HepG2 (cell line): ENCODE results near the gene ZNF581. TPM values are rescaled to one million over a fixed set of nuclear protein-coding genes. Genes with fewer than 3 reads are reported as not detected.

Experiments used
- ATAC-seq: fragments of 200-7000 bp; cut with Tn5 transposase; 3 replicates; pipeline ENCODE4 v1.9.1; 2020; ENCODE audit warnings: mild to moderate bottlenecking, moderate library complexity
- BruUV-seq: library from RNA; stranded (reverse); fragments of 400-500 nt; replicated peaks from 2 replicates; lab custom pipeline; 2021; lab: Mats Ljungman, UMichigan
- CTCF ChIA-PET: fragments of 300-600 bp; formaldehyde crosslinking; extraction: SDS; loops from one replicate; lab custom pipeline; 2021; ENCODE audit warnings: low total read pairs, inconsistent platforms, low intra/inter-chr PET ratio; lab: Yijun Ruan, JAX
- POLR2A ChIA-PET: fragments of 350-600 bp; sonication (Branson Sonifier 250); formaldehyde crosslinking; loops from one replicate; lab custom pipeline; 2020; ENCODE audit warnings: antibody characterized with exemption, inconsistent platforms; lab: Yijun Ruan, JAX
- DNase-seq: peaks from one replicate; pipeline ENCODE4 v3.0.0-alpha.2; 2015; ENCODE audit warnings: low spot score
- FAIRE-seq: peaks from 3 replicates; lab custom pipeline; 2011; peaks lifted over from hg19 to GRCh38; lab: Jason Lieb, UNC
- H2AFZ ChIP-seq: one replicate; pipeline ENCODE4 v1.6.1; 2011; ENCODE audit warnings: low read length, inconsistent platforms
- H3K27ac ChIP-seq: fragments of 300-600 bp; 3 replicates; pipeline ENCODE4 v1.8.0; 2011; ENCODE audit warnings: mixed run types, mild to moderate bottlenecking, mixed read lengths, low read length, inconsistent platforms; ENCODE audit not compliant: insufficient read depth; ENCODE audit errors: extremely low read length
- H3K27me3 ChIP-seq, 2 experiments: fragments of 200-600 bp in 1 of 2; 2 replicates in 1 of 2; 3 replicates in 1 of 2; pipeline versions ENCODE4 v1.6.0 to v1.8.0; 2011; ENCODE audit warnings: low read length in 2 of 2, mild to moderate bottlenecking in 2 of 2, moderate library complexity in 2 of 2, inconsistent platforms in 1 of 2; ENCODE audit not compliant: insufficient read depth in 2 of 2, control insufficient read depth in 1 of 2
- H3K36me3 ChIP-seq, 2 experiments: fragments of 200-600 bp in 1 of 2; replicated peaks in 1 of 2; 2 replicates in 1 of 2; 3 replicates in 1 of 2; pipeline versions ENCODE4 v1.5.1 to v1.8.0; 2011; ENCODE audit warnings: low read length in 2 of 2, inconsistent platforms in 1 of 2; ENCODE audit not compliant: insufficient read depth in 2 of 2, control insufficient read depth in 1 of 2
- H3K4me1 ChIP-seq: 2 replicates; pipeline ENCODE4 v1.5.1; 2012; ENCODE audit warnings: low read length, inconsistent platforms; ENCODE audit not compliant: insufficient read depth
- H3K4me2 ChIP-seq: 2 replicates; pipeline ENCODE4 v1.6.0; 2011; ENCODE audit warnings: low read depth, low read length, inconsistent platforms
- H3K4me3 ChIP-seq, 3 experiments: fragments of 200-600 bp in 1 of 3; sonication (generic), shearing (Covaris generic) in 1 of 3; replicated peaks in 1 of 3; 2 replicates each; pipeline ENCODE4 v1.5.1; 2011 to 2016; ENCODE audit warnings: low read length in 3 of 3, inconsistent platforms in 2 of 3, low read depth in 2 of 3, mild to moderate bottlenecking in 2 of 3, control low read depth in 1 of 3, mixed read lengths in 1 of 3; ENCODE audit not compliant: insufficient read depth in 1 of 3
- H3K79me2 ChIP-seq: one replicate; pipeline ENCODE4 v1.6.1; 2011; ENCODE audit warnings: low read length, inconsistent platforms; ENCODE audit not compliant: insufficient read depth
- H3K9ac ChIP-seq: 2 replicates; pipeline ENCODE4 v1.6.0; 2011; ENCODE audit warnings: mild to moderate bottlenecking, low read depth, low read length, inconsistent platforms; ENCODE audit not compliant: insufficient read depth
- H3K9me3 ChIP-seq: 2 replicates; pipeline ENCODE4 v1.5.1; 2012; ENCODE audit warnings: mild to moderate bottlenecking, low read length
- H4K20me1 ChIP-seq: 2 replicates; pipeline ENCODE4 v1.6.0; 2011; ENCODE audit warnings: inconsistent platforms, mild to moderate bottlenecking, low read length, moderate library complexity; ENCODE audit not compliant: insufficient read depth
- ASH2L ChIP-seq: fragments of 300-600, 200-600 bp; sonication (generic); IDR thresholded peaks from 2 replicates; pipeline ENCODE4 v1.7.0; 2017; ENCODE audit warnings: low read depth, mild to moderate bottlenecking, moderate library complexity, mixed read lengths, low read length; ENCODE audit not compliant: insufficient read length
- ATF1 ChIP-seq: IDR thresholded peaks from 2 replicates; pipeline ENCODE4 v1.6.1; 2016; ENCODE audit warnings: mild to moderate bottlenecking, control low read depth
- GLI4 ChIP-seq: sonication (generic); formaldehyde crosslinking; IDR thresholded peaks from 2 replicates; pipeline ENCODE4 v1.5.1; 2020; ENCODE audit warnings: missing genetic modification reagents, mild to moderate bottlenecking, moderate library complexity, borderline replicate concordance
- HES4 ChIP-seq: sonication (generic); formaldehyde crosslinking; IDR thresholded peaks from 2 replicates; pipeline ENCODE4 v1.9.0; 2021; ENCODE audit warnings: mild to moderate bottlenecking, missing genetic modification reagents, borderline replicate concordance
- KMT2B ChIP-seq: IDR thresholded peaks from 2 replicates; pipeline ENCODE4 v1.6.1; 2016; ENCODE audit warnings: missing genetic modification reagents, missing compliant biosample characterization
- NCOA2 ChIP-seq: sonication (generic); formaldehyde crosslinking; IDR thresholded peaks from 2 replicates; pipeline ENCODE4 v1.8.0; 2022; ENCODE audit warnings: inconsistent platforms
- NCOR1 ChIP-seq: fragments of 200-600 bp; sonication (generic); IDR thresholded peaks from 2 replicates; pipeline ENCODE4 v1.7.0; 2017; ENCODE audit warnings: antibody characterized with exemption, low read length, borderline replicate concordance
- POLR2AphosphoS2 ChIP-seq: IDR thresholded peaks from 2 replicates; pipeline ENCODE4 v1.6.1; 2011; ENCODE audit warnings: low read depth, low read length, improper control_type of control experiment
- RBFOX2 ChIP-seq: fragments of 200-400 bp; formaldehyde crosslinking; IDR thresholded peaks from 2 replicates; pipeline ENCODE4 v1.6.1; 2017; ENCODE audit warnings: low read depth, mild to moderate bottlenecking, low read length
- ZNF12 ChIP-seq: sonication (generic); formaldehyde crosslinking; IDR thresholded peaks from 2 replicates; pipeline ENCODE4 v1.5.0; 2020; ENCODE audit warnings: missing genetic modification reagents
- ZNF570 ChIP-seq: sonication (generic); formaldehyde crosslinking; IDR thresholded peaks from 2 replicates; pipeline ENCODE4 v1.4.0; 2020; ENCODE audit warnings: mild to moderate bottlenecking, missing genetic modification reagents, borderline replicate concordance
- WGBS: methylation state at CpG from one replicate; pipeline ENCODE4 v1.1.6; 2017; ENCODE audit warnings: low lambda C conversion rate; 5-methylcytosine and 5-hydroxymethylcytosine counted together
- in situ Hi-C: cut with HindIII; loops from 2 replicates; pipeline ENCODE4 v1.10.0; 2017; ENCODE audit warnings: low pct_unique_long_range_greater_than_20kb; ENCODE audit not compliant: extremely low pct_ligation_motif_present
- intact Hi-C: fragments of 100-400 bp; cut with micrococcal nuclease; formaldehyde crosslinking; loops from one replicate; pipeline ENCODE4 v1.10.0; 2022; ENCODE audit not compliant: unreplicated experiment
- polyA plus RNA-seq, 8 experiments: library from polyadenylated mRNA; depleted of rRNA in 3 of 8; stranded (reverse) in 7 of 8; unstranded in 1 of 8; fragments of >200 nt; fragmentation: Illumina TruSeq in 4 of 8; extraction: Trizol in 4 of 8; gene quantifications; 2 replicates each; pipeline versions ENCODE4 v1.2.1 to v1.2.3, GENCODE V29; 2011 to 2016; ENCODE audit warnings: low read depth in 4 of 8, missing spikeins in 1 of 8, mixed read lengths in 1 of 8; ENCODE audit not compliant: insufficient read depth in 1 of 8
- total RNA-seq, 5 experiments: library from RNA; depleted of rRNA; stranded (reverse); fragments of >200 nt; fragmentation: Illumina TruSeq; extraction: Trizol; gene quantifications; 2 replicates each; pipeline ENCODE4 v1.2.3, GENCODE V29; 2016; ENCODE audit warnings: low read depth in 1 of 5
- TF ChIP-seq, protein P1 (sequence below): sonication (generic); formaldehyde crosslinking; IDR thresholded peaks from 2 replicates; pipeline ENCODE4 v1.8.0; 2022; ENCODE audit warnings: mild to moderate bottlenecking, missing genetic modification reagents, moderate library complexity
- TF ChIP-seq, protein P2 (sequence below): sonication (generic); formaldehyde crosslinking; IDR thresholded peaks from 2 replicates; pipeline ENCODE4 v1.4.0; 2020; ENCODE audit warnings: missing genetic modification reagents
- TF ChIP-seq, protein P3 (sequence below), 2 experiments: fragments of 450-650 bp in 1 of 2; sonication (generic) in 1 of 2; formaldehyde crosslinking; IDR thresholded peaks; 2 replicates each; pipeline versions ENCODE4 v1.5.0 to v1.8.0; 2020 to 2022; ENCODE audit warnings: mild to moderate bottlenecking in 1 of 2, missing genetic modification reagents in 1 of 2
- TF ChIP-seq, protein P4 (sequence below): sonication (generic); formaldehyde crosslinking; IDR thresholded peaks from 2 replicates; pipeline ENCODE4 v1.4.0; 2020; ENCODE audit warnings: missing genetic modification reagents

Gene ZNF581
- total and polyA plus RNA-seq, 2 of the 13 experiments (the other 11 are each of a cell fraction or from before 2014, with no cell fraction given): 19.6 to 49.5 TPM

DNA sequence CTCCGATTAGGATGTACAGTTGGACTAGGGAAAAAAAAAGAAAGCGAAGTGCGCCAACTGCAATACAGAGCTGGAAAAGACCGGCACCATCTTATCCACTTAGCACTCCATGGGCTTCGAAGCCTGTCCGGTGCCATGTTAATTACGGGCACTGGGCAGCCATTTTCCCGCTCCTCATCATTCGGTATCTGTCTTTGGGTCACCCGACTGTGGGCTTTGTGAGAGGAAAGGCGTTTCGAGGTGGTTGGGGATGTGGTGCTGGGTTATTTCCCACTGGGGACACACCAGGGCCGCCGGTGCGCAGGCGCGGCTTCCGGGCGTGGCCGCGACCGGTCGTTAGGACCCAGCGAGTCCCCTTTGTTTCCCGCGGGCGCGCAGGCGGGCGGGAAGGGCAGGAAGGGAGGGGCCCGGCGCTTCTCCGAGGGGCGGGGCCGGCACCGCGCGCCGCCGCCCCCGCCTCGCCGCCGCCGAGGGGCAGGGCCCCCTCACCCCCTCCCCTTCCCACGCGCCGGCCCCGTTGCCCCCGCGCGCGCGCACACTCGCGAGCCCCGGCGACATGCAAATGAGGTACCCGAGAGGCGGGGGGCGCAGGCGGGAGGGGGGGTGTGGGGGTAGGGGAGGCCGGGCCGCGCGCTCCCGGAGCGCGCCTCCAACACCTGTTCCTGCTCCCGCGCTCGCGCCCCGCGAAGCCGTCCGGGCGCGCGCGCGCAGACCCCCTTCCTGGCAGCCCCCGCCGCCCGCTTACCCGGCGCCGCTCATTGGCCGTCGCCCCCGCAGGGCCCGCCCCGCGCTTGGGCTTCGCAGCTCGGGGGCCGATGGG, 43.4 kb upstream of the ZNF581 start, which contains the start of gene ZNF524:
Gene ZNF524 (plus strand): TSS at position 447 of the 820 bp plus-strand sequence. CDS start 1,825 bp downstream, outside the sequence.
- FAIRE-seq (no peak), DNase-seq (peak; percentile 85), ATAC-seq (peak; percentile 71)
- Histone ChIP-seq H3K27me3 (no peaks in the 10 kb centered on the region; a peak in 1 of 5 replicates), H3K9me3 (no peaks in the 10 kb centered on the region), H3K36me3 (peaks cover 6 to 24% of the 10 kb centered on the region in 2 experiments; a peak in 4 of 5 replicates), H4K20me1 (0 out of 2 replicates have a peak, but pooled peaks cover 6% of the 10 kb centered on the region), H3K79me2 (peaks cover 2% of the 10 kb centered on the region), H3K27ac (peak within 1 kb of the TSS; percentile 98), H3K9ac (peak within 1 kb of the TSS; percentile 97), H2AFZ (peak within 1 kb of the TSS; percentile 98), H3K4me1 (peaks cover 42% of the 10 kb centered on the region), H3K4me2 (peak within 1 kb of the TSS; percentile 88), H3K4me3 (peak within 1 kb of the TSS; percentile 73 to 94 (median 90))
- POLR2A ChIA-PET: interaction anchor here (1.0 to 4.9 kb wide), 25 partner anchors 15 to 482 kb away, joined by 3 to 66 read pairs (median 6); partner anchors contain the start of genes HSPBP1, ISOC2, PPP1R12C and PPP6R1
- 0% methylated on average over 10 of the region's 97 CpGs for WGBS
- intact Hi-C loops: loop anchor here (2.0 to 10.0 kb wide), 3 partner anchors 13 to 45 kb away; partner anchors contain the start of gene ZNF579
- TSS peak; percentile 50 for BruUV-seq
- CTCF ChIA-PET: no interaction called here
- in situ Hi-C loops: no loop called here
- TF ChIP-seq HES4 (CRISPR knock-in tag): no peak; the same call in 1 of the 2 replicates
- no peak for TF ChIP-seq GLI4
- TF ChIP-seq RBFOX2: peak; percentile 83
- no peak for TF ChIP-seq KMT2B (CRISPR knock-in tag)
- TF ChIP-seq ZNF12 (CRISPR knock-in tag): no peak
- TF ChIP-seq, protein P1, sequence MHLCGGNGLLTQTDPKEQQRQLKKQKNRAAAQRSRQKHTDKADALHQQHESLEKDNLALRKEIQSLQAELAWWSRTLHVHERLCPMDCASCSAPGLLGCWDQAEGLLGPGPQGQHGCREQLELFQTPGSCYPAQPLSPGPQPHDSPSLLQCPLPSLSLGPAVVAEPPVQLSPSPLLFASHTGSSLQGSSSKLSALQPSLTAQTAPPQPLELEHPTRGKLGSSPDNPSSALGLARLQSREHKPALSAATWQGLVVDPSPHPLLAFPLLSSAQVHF (CRISPR knock-in tag): no peak
- peak; percentile 9 for TF ChIP-seq ASH2L
- TF ChIP-seq NCOA2: no peak
- no peak for TF ChIP-seq ZNF570 (CRISPR knock-in tag)
- no peak for TF ChIP-seq NCOR1
- TF ChIP-seq, protein P2, sequence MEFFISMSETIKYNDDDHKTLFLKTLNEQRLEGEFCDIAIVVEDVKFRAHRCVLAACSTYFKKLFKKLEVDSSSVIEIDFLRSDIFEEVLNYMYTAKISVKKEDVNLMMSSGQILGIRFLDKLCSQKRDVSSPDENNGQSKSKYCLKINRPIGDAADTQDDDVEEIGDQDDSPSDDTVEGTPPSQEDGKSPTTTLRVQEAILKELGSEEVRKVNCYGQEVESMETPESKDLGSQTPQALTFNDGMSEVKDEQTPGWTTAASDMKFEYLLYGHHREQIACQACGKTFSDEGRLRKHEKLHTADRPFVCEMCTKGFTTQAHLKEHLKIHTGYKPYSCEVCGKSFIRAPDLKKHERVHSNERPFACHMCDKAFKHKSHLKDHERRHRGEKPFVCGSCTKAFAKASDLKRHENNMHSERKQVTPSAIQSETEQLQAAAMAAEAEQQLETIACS (CRISPR knock-in tag): peak; percentile 87
- 0 out of 2 replicates have a peak, but pooled peaks have one; percentile 2 for TF ChIP-seq ATF1 (CRISPR knock-in tag)
- TF ChIP-seq, protein P3, sequence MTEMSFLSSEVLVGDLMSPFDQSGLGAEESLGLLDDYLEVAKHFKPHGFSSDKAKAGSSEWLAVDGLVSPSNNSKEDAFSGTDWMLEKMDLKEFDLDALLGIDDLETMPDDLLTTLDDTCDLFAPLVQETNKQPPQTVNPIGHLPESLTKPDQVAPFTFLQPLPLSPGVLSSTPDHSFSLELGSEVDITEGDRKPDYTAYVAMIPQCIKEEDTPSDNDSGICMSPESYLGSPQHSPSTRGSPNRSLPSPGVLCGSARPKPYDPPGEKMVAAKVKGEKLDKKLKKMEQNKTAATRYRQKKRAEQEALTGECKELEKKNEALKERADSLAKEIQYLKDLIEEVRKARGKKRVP (CRISPR knock-in tag; IDR thresholded peaks at IDR 0.05): no peak
- TF ChIP-seq, protein P4, sequence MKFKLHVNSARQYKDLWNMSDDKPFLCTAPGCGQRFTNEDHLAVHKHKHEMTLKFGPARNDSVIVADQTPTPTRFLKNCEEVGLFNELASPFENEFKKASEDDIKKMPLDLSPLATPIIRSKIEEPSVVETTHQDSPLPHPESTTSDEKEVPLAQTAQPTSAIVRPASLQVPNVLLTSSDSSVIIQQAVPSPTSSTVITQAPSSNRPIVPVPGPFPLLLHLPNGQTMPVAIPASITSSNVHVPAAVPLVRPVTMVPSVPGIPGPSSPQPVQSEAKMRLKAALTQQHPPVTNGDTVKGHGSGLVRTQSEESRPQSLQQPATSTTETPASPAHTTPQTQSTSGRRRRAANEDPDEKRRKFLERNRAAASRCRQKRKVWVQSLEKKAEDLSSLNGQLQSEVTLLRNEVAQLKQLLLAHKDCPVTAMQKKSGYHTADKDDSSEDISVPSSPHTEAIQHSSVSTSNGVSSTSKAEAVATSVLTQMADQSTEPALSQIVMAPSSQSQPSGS (CRISPR knock-in tag): no peak
- no peak for TF ChIP-seq POLR2AphosphoS2
